ENCODE data around the gene SPATA7.
"Not testable (repeated sequence)": the region's sequence is repeated elsewhere in the genome, so short reads cannot be mapped to it uniquely, and the experiment has no call there.

SPATA7 gene, protein sequence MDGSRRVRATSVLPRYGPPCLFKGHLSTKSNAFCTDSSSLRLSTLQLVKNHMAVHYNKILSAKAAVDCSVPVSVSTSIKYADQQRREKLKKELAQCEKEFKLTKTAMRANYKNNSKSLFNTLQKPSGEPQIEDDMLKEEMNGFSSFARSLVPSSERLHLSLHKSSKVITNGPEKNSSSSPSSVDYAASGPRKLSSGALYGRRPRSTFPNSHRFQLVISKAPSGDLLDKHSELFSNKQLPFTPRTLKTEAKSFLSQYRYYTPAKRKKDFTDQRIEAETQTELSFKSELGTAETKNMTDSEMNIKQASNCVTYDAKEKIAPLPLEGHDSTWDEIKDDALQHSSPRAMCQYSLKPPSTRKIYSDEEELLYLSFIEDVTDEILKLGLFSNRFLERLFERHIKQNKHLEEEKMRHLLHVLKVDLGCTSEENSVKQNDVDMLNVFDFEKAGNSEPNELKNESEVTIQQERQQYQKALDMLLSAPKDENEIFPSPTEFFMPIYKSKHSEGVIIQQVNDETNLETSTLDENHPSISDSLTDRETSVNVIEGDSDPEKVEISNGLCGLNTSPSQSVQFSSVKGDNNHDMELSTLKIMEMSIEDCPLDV

DNA sequence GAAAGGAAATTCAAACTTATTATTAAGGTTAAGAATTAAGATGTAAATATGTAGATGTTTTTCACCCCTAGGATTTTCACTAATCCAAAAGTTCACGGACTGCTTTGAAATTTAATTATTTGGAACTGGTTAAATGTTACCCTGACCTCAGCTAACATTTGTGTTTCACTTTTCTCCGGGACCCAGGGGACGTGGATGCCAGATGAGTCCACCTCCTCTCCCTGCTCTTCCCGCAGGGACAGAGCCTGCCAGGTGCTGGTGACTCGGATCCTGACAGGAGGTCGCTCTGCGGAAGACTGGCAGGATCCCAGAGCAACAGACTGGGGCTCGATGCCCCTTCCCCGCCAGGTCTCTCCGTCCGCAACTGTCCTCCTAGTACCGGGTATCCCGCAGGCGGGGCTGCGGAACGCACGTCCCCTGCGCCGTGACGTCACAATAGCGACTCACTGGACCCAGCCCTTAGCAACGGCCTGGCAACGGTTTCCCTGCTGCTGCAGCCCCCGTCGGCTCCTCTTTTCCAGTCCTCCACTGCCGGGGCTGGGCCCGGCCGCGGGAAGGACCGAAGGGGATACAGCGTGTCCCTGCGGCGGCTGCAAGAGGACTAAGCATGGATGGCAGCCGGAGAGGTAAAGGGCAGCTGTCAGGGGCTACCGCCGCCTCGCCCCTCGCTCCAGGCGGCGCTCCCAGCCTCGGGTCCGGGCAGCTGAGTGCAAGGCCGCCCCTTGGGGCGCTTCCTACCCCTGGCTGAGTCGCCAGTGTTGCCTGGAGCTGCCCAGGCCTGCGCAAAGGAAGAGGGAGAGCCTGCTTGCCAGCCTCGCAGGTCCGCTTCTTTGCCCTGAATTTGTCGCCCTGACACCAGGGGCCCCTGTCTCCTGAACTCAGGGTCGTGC is at the start of gene SPATA7:
Gene SPATA7 (plus strand): TSS at position 446 of the 890 bp plus-strand sequence. CDS start 162 bp downstream, at position 608.
- DNase-seq = peak; percentile 80

GRCh38 chr14:88340357-88340756 is 45.1 kb upstream of the SPATA7 start:
- no peak for DNase-seq

DNA sequence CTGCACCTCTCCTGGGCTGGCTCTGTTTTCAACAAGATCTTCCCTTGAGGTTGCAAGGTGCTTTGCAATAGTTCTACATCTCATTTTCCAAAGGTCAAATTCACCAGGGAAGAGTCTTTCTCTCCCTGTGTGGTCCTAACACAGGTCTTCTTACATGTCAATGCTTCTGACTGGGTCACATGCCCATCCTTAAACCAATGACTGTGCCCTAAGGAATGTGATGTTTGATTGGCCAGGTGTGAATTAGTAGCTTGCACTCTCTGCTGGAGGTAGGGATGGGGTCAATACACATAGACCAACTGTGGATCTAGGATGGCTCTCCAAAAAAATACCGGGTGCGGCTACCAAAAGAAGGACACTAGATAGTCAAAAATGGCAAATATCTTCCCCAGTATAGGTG is 42.5 kb upstream of the SPATA7 start:
- DNase-seq = no peak

- no peak for DNase-seq
Observed at GRCh38 chr14:88346048-88346639, 39.3 kb upstream of the SPATA7 start.

GRCh38 chr14:88348546-88348945 is 36.9 kb upstream of the SPATA7 start:
- DNase-seq = no peak

DNA sequence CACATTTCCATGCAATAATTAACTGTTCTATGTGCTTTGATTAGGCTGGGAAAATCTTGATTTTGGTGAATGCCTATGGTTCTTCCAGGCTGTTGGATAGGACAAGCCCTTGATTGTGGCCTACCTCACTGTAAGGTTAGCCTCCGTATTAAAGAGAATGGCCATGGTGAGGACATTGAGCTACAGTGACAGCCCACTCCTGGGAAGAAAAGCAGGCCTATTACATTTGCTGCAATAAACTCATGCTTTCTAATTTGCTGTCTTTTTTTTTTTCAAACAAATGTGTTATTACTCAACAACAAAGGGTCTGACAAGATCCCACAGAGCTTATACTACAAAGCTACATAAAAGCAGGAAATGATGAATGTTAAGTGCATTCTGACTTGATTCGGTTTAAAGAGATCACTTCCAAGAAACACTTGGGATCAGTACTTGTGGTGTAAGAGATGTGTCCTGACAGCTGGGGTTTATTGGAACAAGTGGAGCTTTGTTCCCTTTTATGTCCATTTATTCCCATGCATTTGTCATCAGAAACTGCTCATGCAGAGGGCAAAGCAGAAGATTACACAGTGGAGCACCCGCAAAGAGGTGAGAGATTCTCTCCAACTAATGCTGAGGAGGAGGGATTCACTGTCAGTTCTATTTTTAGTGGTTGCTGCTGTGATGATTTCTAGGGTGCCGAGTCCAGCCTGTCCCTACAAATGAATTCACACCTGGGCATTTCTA is 33.3 kb upstream of the SPATA7 start:
- no peak for DNase-seq

- DNase-seq = no peak
Observed at GRCh38 chr14:88352698-88353097, 32.8 kb upstream of the SPATA7 start.

DNA sequence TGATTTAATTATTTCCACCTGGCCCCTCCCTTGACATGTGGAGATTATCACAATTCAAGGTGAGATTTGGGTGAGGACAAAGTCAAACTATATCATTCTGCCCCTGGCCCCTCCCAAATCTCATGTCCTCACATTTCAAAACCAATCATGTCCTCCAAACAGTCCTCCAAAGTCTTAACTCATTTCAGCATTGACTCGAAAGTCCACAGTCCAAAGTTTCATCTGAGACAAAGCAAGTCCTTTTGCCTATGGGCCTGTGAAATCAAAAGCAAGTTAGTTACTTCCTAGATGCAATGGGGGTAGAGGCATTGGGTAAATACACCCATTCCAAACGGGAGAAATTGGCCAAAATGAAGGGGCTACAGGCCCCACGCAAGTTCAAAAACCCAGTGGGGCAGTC is 31.1 kb upstream of the SPATA7 start:
- no peak for DNase-seq

DNA sequence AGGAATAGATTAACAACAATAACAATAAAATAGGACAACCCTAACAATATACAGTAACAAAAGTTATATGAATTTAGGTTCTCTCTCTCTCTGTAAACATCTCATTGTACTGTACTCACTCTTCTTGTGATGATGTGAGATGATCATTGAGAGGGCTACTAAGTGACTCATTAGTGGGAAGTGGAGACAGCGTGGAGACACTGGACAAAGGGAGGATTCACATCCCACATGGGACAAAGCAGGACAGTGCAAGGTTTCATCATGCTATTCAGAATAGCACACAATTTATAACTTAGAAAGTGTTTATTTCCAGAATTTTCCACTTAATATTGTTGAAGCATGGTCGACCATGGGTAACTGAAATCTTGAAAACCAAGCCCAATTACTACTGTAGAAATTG is 26.0 kb upstream of the SPATA7 start:
- DNase-seq = no peak

DNA sequence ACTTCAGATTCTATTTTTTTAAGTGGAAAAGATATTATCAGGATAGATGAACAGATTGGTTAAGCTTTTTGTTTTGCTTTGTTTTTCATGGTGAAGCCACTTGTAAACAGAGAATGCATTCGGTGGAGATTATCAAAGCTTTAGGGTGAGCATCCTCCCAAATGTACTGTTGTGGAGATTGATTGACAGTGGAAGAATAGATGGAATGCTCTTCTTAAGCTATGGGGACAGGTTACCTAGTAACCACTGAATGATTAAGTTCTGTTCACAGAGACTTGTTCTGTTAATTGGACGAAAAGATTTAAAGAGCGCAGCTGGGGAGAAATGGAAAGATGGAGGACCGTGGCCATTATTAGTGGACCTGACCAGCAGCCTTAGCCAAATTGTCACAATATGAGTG is 21.8 kb upstream of the SPATA7 start:
- no peak for DNase-seq

GRCh38 chr14:88364710-88365413 is 20.6 kb upstream of the SPATA7 start:
- no peak for DNase-seq

GRCh38 chr14:88369496-88369895 is 16.0 kb upstream of the SPATA7 start:
- no peak for DNase-seq

GRCh38 chr14:88379706-88380343 is 5.6 kb upstream of the SPATA7 start:
- no peak for DNase-seq

DNA sequence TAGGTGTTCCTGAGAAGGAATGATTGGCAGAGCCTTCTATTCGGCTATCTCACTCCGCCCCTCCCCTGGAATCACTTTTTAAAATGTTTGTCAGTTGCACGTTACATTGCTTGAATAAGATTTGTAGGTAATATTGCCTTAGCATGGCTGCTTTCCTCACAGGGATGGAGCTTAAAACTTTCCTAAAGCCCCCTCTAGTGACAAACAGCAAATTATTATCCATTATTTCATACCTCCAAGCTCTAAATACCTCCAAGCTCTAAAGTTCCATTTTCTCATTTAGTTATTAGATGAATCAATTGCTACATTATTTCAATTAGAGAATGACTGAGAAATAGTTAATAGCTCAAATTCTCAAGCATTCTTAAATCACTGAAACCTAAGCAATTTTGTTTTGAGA is 5.1 kb upstream of the SPATA7 start:
- DNase-seq = no peak

DNA sequence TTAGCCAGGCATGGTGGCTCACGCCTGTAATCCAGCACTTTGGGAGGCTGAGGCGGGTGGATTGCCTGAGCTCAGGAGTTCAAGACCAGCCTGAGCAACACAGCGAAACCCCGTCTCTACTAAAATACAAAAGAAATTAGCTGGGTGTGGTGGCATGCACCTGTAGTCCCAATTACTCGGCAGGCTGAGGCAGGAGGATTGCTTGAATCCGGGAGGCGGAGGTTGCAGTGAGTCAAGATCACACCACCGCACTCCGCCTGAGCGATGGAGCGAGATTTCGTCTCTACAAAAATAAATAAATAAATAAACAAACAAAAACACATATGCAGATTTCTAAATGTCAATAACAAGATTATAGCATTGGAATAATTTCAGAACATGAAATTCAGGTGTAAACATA is 3.8 kb upstream of the SPATA7 start:
- not testable (repeated sequence) for DNase-seq

DNA sequence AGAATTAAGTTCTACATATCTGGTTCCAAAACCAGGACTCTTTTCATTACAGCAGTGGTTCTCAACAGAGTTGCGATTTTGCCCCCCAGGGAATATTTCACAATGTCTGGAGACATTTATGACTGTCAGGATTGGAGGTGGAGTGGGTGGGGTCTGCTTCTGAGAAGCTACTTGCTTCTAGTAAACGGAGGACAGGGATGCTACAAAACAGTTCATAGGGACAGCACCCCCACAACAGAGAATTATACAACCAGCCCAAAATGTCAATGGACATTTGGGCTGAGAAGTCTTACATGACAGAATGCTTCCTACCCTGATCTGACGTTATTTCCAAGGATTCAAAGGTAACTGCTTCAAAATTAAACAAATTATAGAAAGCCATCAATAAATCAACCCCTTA is 739 bp upstream of the SPATA7 start:
- no peak for DNase-seq

DNA sequence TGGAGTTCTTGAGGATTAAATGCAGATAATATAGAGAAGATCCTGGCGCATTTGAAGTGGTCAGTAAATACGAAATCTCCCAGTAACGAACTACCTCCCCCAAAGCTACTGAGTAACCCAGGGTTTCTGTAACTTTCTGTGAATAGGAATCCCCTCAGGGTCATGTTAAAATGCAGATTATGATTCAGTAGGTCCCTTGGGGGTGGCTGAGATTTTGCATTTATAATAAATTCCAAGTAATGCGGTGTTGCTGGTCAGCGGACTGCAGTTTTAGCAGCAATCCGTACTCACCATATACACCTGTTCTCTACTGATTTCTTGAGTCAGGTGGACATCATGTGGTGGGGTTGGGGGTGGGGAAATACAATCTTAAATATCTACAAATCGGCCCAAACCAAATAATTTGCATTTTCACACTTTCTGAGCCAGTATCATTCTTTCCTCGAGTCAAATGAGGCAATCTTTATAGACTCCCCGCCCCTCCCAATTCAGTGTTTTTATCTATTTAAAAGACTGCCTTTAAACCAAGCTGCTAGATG is 868 bp downstream of the SPATA7 start:
- DNase-seq = no peak

DNA sequence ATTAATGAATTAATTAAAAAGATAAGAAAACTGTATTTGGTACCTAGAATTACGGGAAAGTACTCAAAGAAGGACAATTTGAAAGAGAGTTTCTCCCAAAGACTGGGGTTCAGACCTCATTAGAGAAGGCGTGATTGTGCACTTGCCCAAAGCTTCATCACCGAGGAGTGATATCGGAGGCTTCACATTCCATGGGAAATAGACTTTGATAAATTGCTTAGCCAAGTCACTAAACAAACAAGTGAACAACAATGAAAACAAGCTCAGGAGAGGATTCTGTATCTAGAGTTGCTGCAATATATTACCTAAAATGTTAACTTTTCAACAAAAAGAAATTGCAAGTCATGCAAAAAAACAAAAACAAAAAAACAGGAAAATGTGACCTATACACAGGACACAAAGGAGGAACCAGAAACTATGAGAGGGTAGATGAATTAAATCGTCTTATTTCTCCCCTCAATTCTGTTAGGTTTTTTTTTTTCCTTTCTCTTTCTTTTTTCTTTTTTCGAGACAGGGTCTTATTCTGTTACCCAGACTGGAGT is 3.4 kb downstream of the SPATA7 start:
- no peak for DNase-seq

DNA sequence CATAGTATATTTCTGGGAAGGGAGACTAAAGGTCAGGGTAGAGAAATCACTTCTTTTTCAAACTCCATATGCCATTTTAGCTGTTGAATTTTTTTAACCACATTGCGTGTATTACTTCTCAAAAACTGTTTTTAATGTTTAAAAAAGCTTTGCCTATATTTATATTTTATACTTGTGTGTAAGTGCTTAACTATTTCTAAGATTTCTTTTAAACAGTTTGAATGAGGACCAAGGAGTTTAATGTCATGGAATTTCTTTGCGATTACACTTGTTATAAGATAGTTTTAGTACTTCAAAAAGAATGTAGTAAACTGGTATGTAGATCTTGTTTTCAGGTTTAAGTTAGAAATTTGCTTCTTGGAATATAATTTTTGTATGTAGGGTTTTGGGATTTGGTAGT is 7.2 kb downstream of the SPATA7 start:
- DNase-seq = no peak

- DNase-seq = no peak
Observed at GRCh38 chr14:88411039-88411438, 25.6 kb downstream of the SPATA7 start.

GRCh38 chr14:88417594-88417993 is 32.1 kb downstream of the SPATA7 start:
- DNase-seq = no peak

Data from CD4-positive, alpha-beta T cell treated with Interleukin-10 for 1 hour (primary cell).